MCF 10A (cell line): ENCODE results near the gene GORAB. TPM values are rescaled to one million over a fixed set of nuclear protein-coding genes. Genes with fewer than 3 reads are reported as not detected.

Experiments used
- BruUV-seq: library from RNA; stranded (reverse); fragments of 400-500 nt; replicated peaks from 2 replicates; lab custom pipeline; 2021; lab: Mats Ljungman, UMichigan
- CTCF ChIA-PET: fragments of 300-600 bp; sonication (Branson Sonifier 250); formaldehyde crosslinking; extraction: SDS; loops from one replicate; lab custom pipeline; 2021; ENCODE audit warnings: antibody characterized with exemption, inconsistent platforms; lab: Yijun Ruan, JAX
- POLR2A ChIA-PET: fragments of 300-600, 350-650 bp; sonication (Branson Sonifier 250); formaldehyde crosslinking; extraction: SDS; loops from one replicate; lab custom pipeline; 2020; ENCODE audit warnings: antibody characterized with exemption, inconsistent platforms; lab: Yijun Ruan, JAX
- DNase-seq: peaks from one replicate; pipeline ENCODE4 v3.0.0-alpha.2; 2018; ENCODE audit not compliant: unreplicated experiment
- H3K27ac Mint-ChIP-seq: one replicate; pipeline ENCODE4 v1.8.0; 2022; ENCODE audit warnings: mild to moderate bottlenecking, low read depth, mixed read lengths; ENCODE audit not compliant: unreplicated experiment
- H3K27me3 Mint-ChIP-seq: one replicate; pipeline ENCODE4 v1.8.0; 2022; ENCODE audit warnings: mixed read lengths; ENCODE audit not compliant: insufficient read depth, unreplicated experiment
- H3K36me3 Mint-ChIP-seq: one replicate; pipeline ENCODE4 v1.8.0; 2022; ENCODE audit warnings: mild to moderate bottlenecking, moderate library complexity, mixed read lengths; ENCODE audit not compliant: insufficient read depth, unreplicated experiment
- H3K4me1 Mint-ChIP-seq: one replicate; pipeline ENCODE4 v1.8.0; 2022; ENCODE audit warnings: mixed read lengths; ENCODE audit not compliant: insufficient read depth, unreplicated experiment
- H3K4me3 Mint-ChIP-seq: one replicate; pipeline ENCODE4 v1.8.0; 2022; ENCODE audit warnings: mild to moderate bottlenecking, moderate library complexity, mixed read lengths; ENCODE audit not compliant: unreplicated experiment
- H3K9me3 Mint-ChIP-seq: one replicate; pipeline ENCODE4 v1.8.0; 2022; ENCODE audit warnings: mixed read lengths; ENCODE audit not compliant: unreplicated experiment
- CTCF ChIP-seq: fragments of 200-600 bp; IDR thresholded peaks from one replicate; pipeline ENCODE4 v1.8.0; 2022; ENCODE audit warnings: antibody characterized with exemption, mild to moderate bottlenecking; ENCODE audit not compliant: unreplicated experiment
- intact Hi-C: fragments of 100-400 bp; cut with micrococcal nuclease; formaldehyde crosslinking; loops from 2 replicates; pipeline ENCODE4 v1.14.1; 2022
- total RNA-seq: library from RNA; stranded (reverse); gene quantifications from 2 replicates; pipeline ENCODE4 v1.2.3, GENCODE V29; 2022

The GORAB gene
- total RNA-seq, 1 experiment from 2014 or later: 14.0 TPM

DNA sequence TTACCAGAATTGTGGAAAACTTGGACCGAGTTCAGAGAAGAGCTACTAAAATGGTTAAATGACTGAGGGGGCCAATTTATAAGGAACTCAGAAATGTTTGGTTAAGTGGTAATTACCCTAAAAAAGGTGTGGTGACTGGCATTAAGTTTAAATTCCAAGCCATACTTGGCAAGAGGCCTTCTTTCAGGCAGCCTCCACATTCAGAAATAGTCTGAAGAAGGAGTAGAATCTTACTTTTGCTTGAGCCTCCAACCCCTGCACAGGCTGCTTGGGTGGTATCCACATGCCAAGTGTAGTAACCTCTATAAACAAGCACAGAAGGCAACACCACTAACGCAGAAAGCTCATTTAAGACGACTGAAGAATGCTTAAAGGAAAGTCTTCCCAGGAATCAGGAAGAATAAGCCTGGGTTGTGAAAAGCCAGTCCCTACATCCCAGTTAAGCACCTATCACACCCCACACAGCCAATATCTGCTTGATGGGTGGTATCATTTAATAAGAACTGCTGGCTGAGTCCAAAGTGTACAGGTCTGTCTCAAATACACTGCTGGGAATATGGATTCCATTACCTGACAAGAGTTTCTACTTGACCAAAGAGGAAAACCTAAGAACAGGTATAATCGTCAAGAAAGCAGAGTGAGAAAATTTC, 13.7 kb upstream of the GORAB start:
- no peak for DNase-seq
- no peak overlapping the region for H3K4me3 Mint-ChIP-seq
- intact Hi-C loops: no loop called here
- ChIA-PET CTCF (interaction anchor here (1.5 kb wide), 1 partner anchor 15 kb away, joined by 6 read pairs; no protein-coding TSS in a partner anchor), POLR2A (no interaction called here)
- no peaks in the 10 kb centered on the region for H3K4me1 Mint-ChIP-seq
- no peak overlapping the region for H3K27ac Mint-ChIP-seq
- no TSS peak for BruUV-seq
- TF ChIP-seq CTCF: no peak
- H3K9me3 Mint-ChIP-seq: no peaks in the 10 kb centered on the region
- H3K27me3 Mint-ChIP-seq: peaks cover 2% of the 10 kb centered on the region
- no peaks in the 10 kb centered on the region for H3K36me3 Mint-ChIP-seq

DNA sequence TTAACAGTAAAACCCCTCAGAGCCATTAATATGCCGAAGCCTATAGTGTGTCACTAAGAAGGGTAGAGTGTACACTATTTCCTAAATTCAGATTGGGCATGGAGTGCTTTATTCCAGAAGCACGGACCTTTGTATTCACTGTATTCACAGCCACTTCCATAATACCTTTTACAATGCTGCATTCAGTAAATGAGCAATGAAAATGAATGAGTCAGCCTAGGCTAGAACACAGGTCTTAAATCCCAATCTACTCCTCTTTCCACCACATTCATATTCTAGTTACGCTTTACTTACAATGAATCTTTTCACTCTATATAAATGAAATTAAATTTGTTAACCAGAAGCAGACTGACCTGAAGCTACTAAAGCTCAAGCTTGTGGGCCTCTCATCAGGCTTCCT, 13.0 kb upstream of the GORAB start:
- ChIA-PET CTCF (no interaction called here), POLR2A (no interaction called here)
- no TSS peak for BruUV-seq
- no peak for DNase-seq
- intact Hi-C loops: no loop called here
- no peaks in the 10 kb centered on the region for H3K9me3 Mint-ChIP-seq
- no peak overlapping the region for H3K27ac Mint-ChIP-seq
- TF ChIP-seq CTCF: no peak
- no peak overlapping the region for H3K4me3 Mint-ChIP-seq
- H3K27me3 Mint-ChIP-seq: peaks cover 9% of the 10 kb centered on the region
- H3K36me3 Mint-ChIP-seq: no peaks in the 10 kb centered on the region
- H3K4me1 Mint-ChIP-seq: no peaks in the 10 kb centered on the region

DNA sequence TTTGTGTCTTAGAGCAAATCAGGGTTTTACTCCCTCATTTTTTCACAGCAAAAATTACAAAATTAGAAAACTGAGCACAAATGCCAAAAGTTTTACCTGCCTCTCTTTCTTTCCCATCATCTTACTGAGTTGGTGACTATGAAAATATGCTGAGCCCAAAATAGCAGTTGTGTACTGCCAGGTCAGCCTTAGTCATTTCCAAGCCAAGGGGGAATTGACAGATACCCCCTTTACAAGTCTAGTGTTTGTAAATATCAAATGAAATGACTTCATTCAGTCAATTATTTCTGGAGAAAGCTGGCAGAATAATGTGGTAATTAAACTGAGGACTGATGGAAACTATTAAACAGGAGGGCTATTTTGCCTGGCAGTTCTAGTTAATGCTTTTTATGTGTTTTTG, 11.4 kb upstream of the GORAB start:
- no peak for TF ChIP-seq CTCF
- no peak overlapping the region for H3K4me3 Mint-ChIP-seq
- BruUV-seq: no TSS peak
- no peak overlapping the region for H3K27ac Mint-ChIP-seq
- POLR2A ChIA-PET: no interaction called here
- H3K27me3 Mint-ChIP-seq: peaks cover 25% of the 10 kb centered on the region
- CTCF ChIA-PET: interaction anchor here (0.6 kb wide), 1 partner anchor 1058 kb away, joined by 4 read pairs; no protein-coding TSS in a partner anchor
- no peaks in the 10 kb centered on the region for H3K4me1 Mint-ChIP-seq
- no peaks in the 10 kb centered on the region for H3K36me3 Mint-ChIP-seq
- no peak for DNase-seq
- intact Hi-C loops: no loop called here
- no peaks in the 10 kb centered on the region for H3K9me3 Mint-ChIP-seq

- Mint-ChIP-seq H3K27me3 (peaks cover 26% of the 10 kb centered on the region), H3K9me3 (no peaks in the 10 kb centered on the region), H3K36me3 (no peaks in the 10 kb centered on the region), H3K4me3 (no peak overlapping the region), H3K4me1 (no peaks in the 10 kb centered on the region), H3K27ac (no peak overlapping the region)
- no TSS peak for BruUV-seq
- intact Hi-C loops: no loop called here
- TF ChIP-seq CTCF: no peak
- ChIA-PET POLR2A (interaction anchor here (1.3 kb wide), 1 partner anchor 10 kb away, joined by 3 read pairs; the partner anchor contains the start of gene GORAB), CTCF (interaction anchor here (0.6 to 0.7 kb wide), 2 partner anchors 445 to 626 kb away, joined by 3 read pairs; no protein-coding TSS in a partner anchor)
- no peak for DNase-seq
These were observed 10.1 kb upstream of the GORAB start for GRCh38 chr1:170521818-170522217.
